K562 (cell line): Measurements from ENCODE around the gene ORC5.

Source experiments
- ATF3 ChIP-seq, 2 experiments: fragments of 450-650 bp in 1 of 2; sonication (generic) in 1 of 2; formaldehyde crosslinking in 1 of 2; IDR thresholded peaks in 1 of 2; conservative IDR thresholded peaks in 1 of 2; 2 replicates each; pipeline versions ENCODE4 v1.6.1 to v1.8.1; 2016 to 2023; ENCODE audit warnings: mild to moderate bottlenecking in 2 of 2, moderate library complexity in 2 of 2, inconsistent platforms in 1 of 2, missing genetic modification reagents in 1 of 2
- BHLHE40 ChIP-seq: IDR thresholded peaks from 2 replicates; pipeline ENCODE4 v1.6.1; 2011; ENCODE audit warnings: low read length, improper control_type of control experiment
- CHD4 ChIP-seq: fragments of 200-600 bp; sonication (generic); IDR thresholded peaks from 3 replicates; pipeline ENCODE4 v1.6.1; 2012; ENCODE audit warnings: low read depth, mild to moderate bottlenecking, mixed read lengths, low read length, inconsistent platforms; ENCODE audit not compliant: insufficient read depth, insufficient replicate concordance, poor library complexity, severe bottlenecking
- CTCF ChIP-seq, 3 experiments: IDR thresholded peaks in 2 of 3; conservative IDR thresholded peaks in 1 of 3; 2 replicates each; pipeline ENCODE4 v1.5.1; 2011 to 2012; ENCODE audit warnings: low read length in 3 of 3, mild to moderate bottlenecking in 3 of 3, control low read depth in 2 of 3, improper control_type of control experiment in 1 of 3, inconsistent platforms in 1 of 3, low read depth in 1 of 3, mixed read lengths in 1 of 3, moderate library complexity in 1 of 3; ENCODE audit not compliant: insufficient read depth in 2 of 3
- E2F6 ChIP-seq, 2 experiments: IDR thresholded peaks; 2 replicates each; pipeline ENCODE4 v1.6.1; 2011; ENCODE audit warnings: borderline replicate concordance in 1 of 2, control low read depth in 1 of 2, low read depth in 1 of 2, low read length in 1 of 2, mild to moderate bottlenecking in 1 of 2, mixed read lengths in 1 of 2, moderate library complexity in 1 of 2; ENCODE audit not compliant: insufficient read depth in 1 of 2, insufficient read length in 1 of 2, poor library complexity in 1 of 2, severe bottlenecking in 1 of 2; ENCODE audit errors: extremely low read depth in 1 of 2
- POLR2AphosphoS5 ChIP-seq: IDR thresholded peaks from 2 replicates; pipeline ENCODE4 v1.6.1; 2011; ENCODE audit warnings: mild to moderate bottlenecking, low read depth, low read length, moderate library complexity; ENCODE audit not compliant: control insufficient read depth, insufficient read depth
- SRF ChIP-seq, 2 experiments: fragments of 250-450, 450-650 bp in 1 of 2; sonication (Bioruptor Pico) in 1 of 2; sonication (generic) in 1 of 2; formaldehyde crosslinking; IDR thresholded peaks; 2 replicates each; pipeline versions ENCODE4 v1.5.0 to v1.5.1; 2020 to 2022; ENCODE audit warnings: mild to moderate bottlenecking in 1 of 2, missing genetic modification reagents in 1 of 2
- THAP12 ChIP-seq: fragments of 250-450 bp; sonication (Bioruptor Pico); IDR thresholded peaks from 2 replicates; pipeline ENCODE4 v1.9.0; 2021; ENCODE audit warnings: mild to moderate bottlenecking, inconsistent platforms
- UBTF ChIP-seq, 2 experiments: IDR thresholded peaks; 2 replicates each; pipeline ENCODE4 v1.6.1; 2012; ENCODE audit warnings: improper control_type of control experiment in 2 of 2, low read depth in 2 of 2, low read length in 2 of 2, borderline replicate concordance in 1 of 2

- TF ChIP-seq SRF (CRISPR knock-in tag; IDR thresholded peaks at IDR 0.05) (no peak), CHD4 (no peak), BHLHE40 (no peak), E2F6 (IDR thresholded peaks at IDR 0.05; ENCODE audit: borderline replicate concordance in 1 of 2, extremely low read depth in 1 of 2, insufficient read depth in 1 of 2, insufficient read length in 1 of 2, low read depth in 1 of 2, low read length in 1 of 2, poor library complexity in 1 of 2, severe bottlenecking in 1 of 2) (no peak), POLR2AphosphoS5 (no peak), CTCF (IDR thresholded peaks at IDR 0.05 in 2 of 3, conservative IDR thresholded peaks at IDR 0.05 in 1 of 3; ENCODE audit: insufficient read depth in 2 of 3, low read depth in 1 of 3, low read length in 3 of 3) (no peak), THAP12 (CRISPR knock-in tag) (no peak), ATF3 (IDR thresholded peaks at IDR 0.05) (no peak), ATF3 (CRISPR knock-in tag; conservative IDR thresholded peaks at IDR 0.05) (no peak), UBTF (IDR thresholded peaks at IDR 0.05; ENCODE audit: borderline replicate concordance in 1 of 2, low read depth in 2 of 2, low read length in 2 of 2) (no peak)
These were observed 77.1 kb downstream of the ORC5 start for GRCh38 chr7:104130726-104131125.
